ENCODE data around the gene DCBLD1.

DCBLD1 gene

DNA sequence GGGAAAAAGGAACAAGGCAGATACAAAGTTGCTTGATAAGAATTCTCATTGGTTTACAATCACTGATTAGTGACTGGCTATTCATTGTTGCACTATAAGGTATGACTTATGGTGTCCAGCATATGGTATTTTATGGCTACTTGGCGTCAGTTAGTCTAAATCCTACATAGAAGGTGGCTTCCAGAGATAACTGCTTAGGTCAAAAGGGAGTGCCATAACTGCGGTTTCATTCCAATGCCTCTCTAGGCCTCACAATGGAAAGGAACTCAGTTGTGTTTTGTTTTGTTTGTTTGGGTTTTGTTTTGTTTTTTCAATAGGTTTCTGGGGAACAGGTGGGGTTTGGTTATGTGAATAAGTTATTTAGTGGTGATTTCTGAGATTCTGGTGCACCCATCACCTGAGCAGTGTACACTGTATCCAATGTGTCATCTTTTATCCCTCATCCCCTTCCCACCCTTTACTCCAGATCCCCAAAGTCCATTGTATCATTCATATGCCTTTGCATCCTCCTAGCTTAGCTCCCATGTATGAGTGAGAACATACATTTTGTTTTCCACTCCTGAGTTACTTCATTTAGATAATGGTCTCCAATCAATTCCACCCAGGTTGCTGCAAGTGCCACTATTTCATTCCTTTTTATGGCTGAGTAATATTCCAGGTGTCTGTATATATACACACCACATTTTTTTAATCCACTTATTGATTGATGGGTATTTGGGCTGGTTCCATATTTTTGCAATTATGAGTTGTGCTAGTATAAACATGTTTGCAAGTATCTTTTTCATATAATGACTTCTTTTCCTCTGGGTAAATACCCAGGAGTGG, 112.8 kb downstream of the DCBLD1 start:
- TF ChIP-seq CTCF (conservative IDR thresholded peaks at IDR 0.05; ENCODE audit: control insufficient read depth, insufficient read depth, low read depth, low read length) = no peak
- no peak overlapping the region for H3K4me3 ChIP-seq (ENCODE audit: control insufficient read depth, low read depth, low read length)
- DNase-seq (ENCODE audit: low read depth) = no peak

DNA sequence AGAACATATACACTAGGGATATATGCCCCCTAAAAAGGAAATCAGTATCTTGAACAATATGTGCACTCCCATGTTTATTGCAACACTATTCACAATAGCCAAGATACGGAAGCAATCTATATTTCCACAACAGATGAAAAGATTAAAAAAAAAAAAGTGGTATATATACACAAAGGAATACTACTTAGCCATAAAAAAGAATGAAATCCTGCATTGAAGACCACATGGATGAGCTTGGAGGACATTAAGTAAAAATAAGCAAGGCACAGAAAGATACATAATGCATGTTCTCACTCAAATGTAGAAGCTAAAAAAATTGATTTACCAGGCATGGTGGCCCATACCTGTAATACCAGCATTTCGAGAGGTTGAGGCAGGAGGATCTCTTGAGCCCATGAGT, 115.3 kb downstream of the DCBLD1 start:
- no peak overlapping the region for H3K4me3 ChIP-seq (ENCODE audit: control insufficient read depth, low read depth, low read length)
- TF ChIP-seq CTCF (conservative IDR thresholded peaks at IDR 0.05; ENCODE audit: control insufficient read depth, insufficient read depth, low read depth, low read length) = no peak
- DNase-seq (ENCODE audit: low read depth) = no peak
